Smooth muscle cell of the brain vasculature (primary cell): Measurements from ENCODE around the gene MVD.

Experiments used
- DNase-seq: peaks from one replicate; pipeline ENCODE4 v3.0.0-alpha.2; 2012; ENCODE audit warnings: low read depth, low spot score

The MVD gene

GRCh38 chr16:88662843-88663606, at the start of gene MVD:
TSS of gene MVD (minus strand) at chr16:88663091. CDS start at chr16:88663080, 11 bp downstream.
- DNase-seq = peak; percentile 95

- DNase-seq = no peak
Measured at GRCh38 chr16:88712362-88712979, 49.6 kb upstream of the MVD start.

GRCh38 chr16:88711750-88712340, 49.0 kb upstream of the MVD start:
- no peak for DNase-seq

GRCh38 chr16:88710556-88710955, 47.7 kb upstream of the MVD start:
- DNase-seq = no peak

- no peak for DNase-seq
Measured at GRCh38 chr16:88706965-88707826, 44.3 kb upstream of the MVD start.

- peak; percentile 46 for DNase-seq
Measured at GRCh38 chr16:88706229-88706964, 43.5 kb upstream of the MVD start, which contains the start of the genes CTU2 and RNF166. TSS of gene CTU2 (plus strand) at chr16:88706503. CDS start at chr16:88706531, 28 bp downstream. TSS of gene RNF166 (minus strand) at chr16:88706408. CDS start at chr16:88706325, 83 bp downstream.

- DNase-seq = no peak
Measured at GRCh38 chr16:88705801-88706228, 42.9 kb upstream of the MVD start.

GRCh38 chr16:88705076-88705684, 42.3 kb upstream of the MVD start:
- DNase-seq = no peak

- DNase-seq = no peak
Measured at GRCh38 chr16:88703486-88704309, 40.8 kb upstream of the MVD start.

- no peak for DNase-seq
Measured at GRCh38 chr16:88702371-88703210, 39.7 kb upstream of the MVD start.

GRCh38 chr16:88701581-88702370, 38.9 kb upstream of the MVD start:
- no peak for DNase-seq

- peak; percentile 65 for DNase-seq
Measured at GRCh38 chr16:88700636-88701482, 38.0 kb upstream of the MVD start.

- no peak for DNase-seq
Measured at GRCh38 chr16:88700322-88700635, 37.4 kb upstream of the MVD start.

- no peak for DNase-seq
Measured at GRCh38 chr16:88699180-88699579, 36.3 kb upstream of the MVD start.

GRCh38 chr16:88698646-88699045, 35.8 kb upstream of the MVD start:
- DNase-seq = no peak

- DNase-seq = no peak
Measured at GRCh38 chr16:88697831-88698615, 35.1 kb upstream of the MVD start.
